Globus pallidus (tissue), 1 donor: Measurements from ENCODE around the gene LTBP1.
"Not testable (repeated sequence)": the region's sequence is repeated elsewhere in the genome, so short reads cannot be mapped to it uniquely, and the experiment has no call there.

Experiments used
- DNase-seq: peaks from one replicate; pipeline ENCODE4 v3.0.0-alpha.2; 2015; ENCODE audit warnings: low spot score

Gene LTBP1

GRCh38 chr2:33040541-33040940 is 93.8 kb downstream of the LTBP1 start:
- no peak for DNase-seq

GRCh38 chr2:33042265-33042664 is 95.5 kb downstream of the LTBP1 start:
- no peak for DNase-seq

DNA sequence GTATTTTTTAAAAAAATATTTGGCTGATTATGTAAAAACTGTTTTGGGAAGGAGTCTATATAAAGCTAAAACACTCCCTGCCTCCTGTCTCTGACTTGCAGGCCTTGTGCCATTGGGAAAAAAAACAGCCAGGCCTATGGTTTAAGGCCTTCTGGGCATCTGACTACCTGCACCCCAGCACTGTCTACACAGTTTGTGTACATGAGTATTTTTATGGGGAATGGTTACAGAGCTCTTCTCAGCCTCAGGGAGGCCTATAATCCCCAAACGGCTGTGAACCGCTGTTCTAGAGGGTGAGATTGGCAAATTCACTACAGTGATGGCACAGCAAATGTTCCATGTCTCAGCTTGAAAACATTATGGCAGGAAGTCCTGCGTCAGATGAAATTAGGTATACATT is 96.1 kb downstream of the LTBP1 start:
- DNase-seq, result no peak

DNA sequence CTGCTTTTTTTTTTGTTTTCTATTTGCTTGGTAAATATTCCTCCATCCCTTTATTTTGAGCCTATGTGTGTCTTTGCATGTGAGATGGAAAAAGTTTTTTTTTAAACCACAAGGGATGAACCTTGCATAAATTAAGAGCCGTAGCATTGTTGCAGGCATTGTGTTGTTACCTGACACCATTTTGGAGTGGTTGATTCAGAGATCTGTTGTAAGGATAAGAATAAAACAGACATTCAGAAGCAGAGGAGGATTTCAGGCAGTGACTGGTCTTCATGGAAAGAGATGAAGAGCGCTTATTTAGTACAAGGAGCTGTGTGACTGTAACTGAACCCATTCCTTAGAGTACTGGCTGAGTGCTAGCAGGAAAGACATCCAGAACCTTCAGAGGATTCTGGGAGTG is 101.2 kb downstream of the LTBP1 start:
- no peak for DNase-seq

- no peak for DNase-seq
Observed at GRCh38 chr2:33051586-33052360, 105.0 kb downstream of the LTBP1 start.

GRCh38 chr2:33052361-33052735 is 105.6 kb downstream of the LTBP1 start:
- DNase-seq, result no peak

- not testable (repeated sequence) for DNase-seq
Observed at GRCh38 chr2:33052795-33053194, 106.0 kb downstream of the LTBP1 start.

DNA sequence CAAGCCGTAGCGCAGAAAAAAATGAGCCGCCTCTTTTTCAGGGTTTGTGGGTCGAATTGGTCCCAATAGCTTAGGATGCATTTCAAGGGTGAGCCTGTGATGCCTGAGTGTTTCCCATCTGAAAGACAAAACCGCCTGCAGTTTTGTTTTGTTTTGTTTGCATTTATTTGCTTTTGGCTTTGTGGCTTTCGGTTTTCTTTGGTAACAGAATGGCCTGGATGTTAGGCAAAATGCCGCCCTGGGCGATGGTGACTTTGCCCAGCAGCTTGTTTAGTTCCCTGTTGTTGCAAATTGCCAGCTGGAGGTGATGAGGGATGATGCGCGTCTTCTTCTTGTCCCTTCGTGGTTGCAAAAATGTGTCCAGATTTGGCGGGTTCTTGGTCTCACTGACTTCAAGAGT is 109.4 kb downstream of the LTBP1 start:
- no peak for DNase-seq

GRCh38 chr2:33057307-33058028 is 110.7 kb downstream of the LTBP1 start:
- not testable (repeated sequence) for DNase-seq

GRCh38 chr2:33058716-33059470 is 112.1 kb downstream of the LTBP1 start:
- no peak for DNase-seq

GRCh38 chr2:33059471-33060156 is 112.9 kb downstream of the LTBP1 start:
- no peak for DNase-seq

- no peak for DNase-seq
Observed at GRCh38 chr2:33060405-33060804, 113.7 kb downstream of the LTBP1 start.

DNA sequence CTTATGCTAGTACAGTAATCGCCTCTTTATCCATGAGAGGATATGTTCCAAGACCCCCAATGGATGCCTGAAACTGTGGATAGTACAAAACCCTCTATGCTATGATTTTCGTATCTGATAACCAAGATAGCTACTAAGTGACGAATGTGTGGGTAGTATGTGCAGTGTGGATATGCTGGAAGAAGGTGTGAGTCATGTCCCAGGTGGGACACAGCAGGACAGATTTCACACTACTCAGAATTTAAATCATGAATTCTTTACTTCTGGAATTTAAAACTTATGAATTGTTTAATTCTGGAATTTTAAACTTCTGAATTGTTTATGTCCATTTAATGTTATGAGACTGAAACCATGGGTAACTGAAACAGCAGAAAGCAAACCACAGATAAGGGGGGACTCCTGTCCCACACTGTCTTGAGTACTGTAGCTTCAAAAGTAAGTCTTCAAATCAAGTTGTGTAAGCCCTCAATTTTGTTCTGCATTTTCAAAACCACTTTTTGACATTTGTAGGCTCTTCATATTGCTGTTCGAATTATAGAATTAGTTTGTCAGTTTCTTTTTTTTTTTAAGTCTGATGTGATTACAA is 116.0 kb downstream of the LTBP1 start:
- no peak for DNase-seq

DNA sequence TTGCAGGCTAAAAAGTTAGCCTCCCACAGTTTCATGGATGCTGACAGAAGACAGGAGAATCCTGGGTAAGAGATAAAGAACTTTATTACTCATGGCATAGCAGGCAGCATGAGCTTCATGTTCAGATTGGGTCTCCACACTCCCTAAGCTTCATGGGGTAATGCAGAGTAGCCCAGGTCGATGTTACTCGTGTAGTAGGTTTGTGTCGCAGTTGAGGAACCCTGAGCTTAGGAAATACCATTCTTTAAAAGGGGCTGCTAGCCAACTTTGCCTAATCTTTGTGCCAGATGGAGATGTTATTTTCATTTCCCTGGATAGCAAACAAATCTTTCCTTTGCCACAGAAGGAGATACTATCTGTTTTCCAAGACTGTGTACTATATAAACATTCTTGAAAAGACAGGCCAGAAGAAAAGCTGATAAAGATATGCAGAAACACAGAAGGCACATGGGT is 117.6 kb downstream of the LTBP1 start:
- no peak for DNase-seq

DNA sequence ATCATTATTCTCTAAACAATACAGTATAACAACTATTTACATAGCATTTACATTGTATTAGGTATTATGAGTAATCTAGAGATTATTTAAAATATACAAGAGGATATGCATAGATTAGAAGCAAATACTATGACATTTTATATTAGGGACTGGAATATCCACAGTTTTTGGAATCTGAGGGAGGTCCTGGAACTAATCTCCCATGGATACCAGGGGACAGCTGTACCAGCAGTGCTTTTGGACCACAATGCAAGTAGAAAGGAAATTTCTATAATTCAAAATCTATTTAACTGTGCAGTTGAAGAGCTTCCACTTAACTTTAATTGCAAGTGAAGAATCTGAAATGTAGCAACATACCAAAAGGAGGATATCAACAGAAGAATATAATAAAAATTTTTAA is 120.8 kb downstream of the LTBP1 start:
- no peak for DNase-seq

GRCh38 chr2:33068261-33068660 is 121.5 kb downstream of the LTBP1 start:
- no peak for DNase-seq

DNA sequence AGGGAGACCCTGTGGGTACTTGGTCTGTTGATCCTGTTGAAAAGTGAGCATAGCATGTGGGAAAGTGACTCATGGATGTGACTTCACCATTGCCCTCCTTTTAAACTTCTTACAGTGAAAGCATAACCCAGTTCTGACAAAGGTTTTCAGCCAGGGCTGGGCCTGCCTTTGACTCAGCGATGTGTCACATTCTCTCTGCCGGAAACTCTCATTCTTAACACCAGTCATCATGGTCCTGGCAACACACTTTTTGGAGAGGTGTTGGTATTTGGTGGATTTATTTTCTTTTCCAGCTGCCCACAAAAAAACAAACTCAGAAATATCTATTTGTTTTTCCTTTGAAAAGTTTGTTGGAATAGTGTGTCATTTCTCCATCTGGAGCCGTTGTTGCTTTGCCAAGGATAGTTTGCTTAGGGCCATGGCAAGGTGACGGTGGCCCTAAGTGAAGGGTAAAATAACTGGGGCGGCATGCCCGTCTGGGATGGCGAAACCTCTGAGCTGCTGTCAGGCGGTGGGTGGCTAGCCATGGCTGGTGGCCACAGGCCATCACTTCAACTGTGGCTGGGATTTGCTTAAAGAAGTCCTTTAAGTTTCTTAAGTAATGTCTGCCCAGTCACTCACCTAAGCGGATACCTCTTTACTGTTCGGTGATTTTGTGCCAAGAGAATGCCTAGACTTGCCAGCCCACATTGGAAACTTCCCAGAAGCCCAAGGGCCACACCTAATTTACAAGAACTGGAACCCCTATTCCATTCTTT is 123.3 kb downstream of the LTBP1 start:
- no peak for DNase-seq

- DNase-seq, result no peak
Observed at GRCh38 chr2:33071591-33071990, 124.8 kb downstream of the LTBP1 start.

- no peak for DNase-seq
Observed at GRCh38 chr2:33072614-33073013, 125.9 kb downstream of the LTBP1 start.

DNA sequence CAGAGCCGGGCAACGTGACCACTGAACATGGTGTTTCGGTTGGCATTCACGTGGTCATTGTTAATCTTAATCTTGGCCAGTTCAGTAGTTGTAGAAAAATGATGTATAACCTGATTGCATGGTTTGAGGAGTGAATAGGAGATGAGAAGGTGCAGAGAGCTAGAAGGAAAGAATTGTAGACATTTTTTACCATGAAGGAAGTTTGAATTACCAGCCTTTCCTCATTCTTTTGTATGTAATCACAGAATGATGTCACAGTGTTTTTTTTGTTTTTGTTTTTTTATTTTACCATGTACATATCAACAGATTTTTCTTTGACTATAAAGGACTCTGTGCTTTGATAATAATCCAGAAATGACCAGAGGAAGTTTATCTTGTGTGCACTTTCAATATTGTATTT is 126.3 kb downstream of the LTBP1 start:
- DNase-seq, result no peak

DNA sequence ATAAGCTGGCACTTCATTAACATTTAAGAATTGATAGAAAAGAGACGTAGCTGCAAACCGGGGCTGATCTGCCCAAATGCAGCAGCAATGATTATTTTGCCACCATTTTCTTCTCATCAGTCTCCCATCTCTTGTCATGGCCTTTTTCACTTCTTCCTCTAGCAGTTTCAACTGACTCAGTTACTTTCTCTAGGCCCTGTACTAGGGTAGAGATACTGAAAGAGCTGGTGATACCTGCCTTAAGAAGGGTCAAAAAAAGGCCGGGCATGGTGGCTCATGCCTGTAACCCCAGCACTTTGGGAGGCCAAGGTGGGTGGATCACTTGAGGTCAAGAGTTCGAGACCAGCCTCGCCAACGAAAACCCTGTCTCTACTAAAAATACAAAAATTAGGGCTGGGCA is 127.4 kb downstream of the LTBP1 start:
- DNase-seq, result no peak
